Measurements from ENCODE around the gene ANO1. TPM values are rescaled to one million over a fixed set of nuclear protein-coding genes. Genes with fewer than 3 reads are reported as not detected.

The ANO1 gene
- total RNA-seq, 1 experiment from 2014 or later: 0.37 TPM

- no peak for DNase-seq (ENCODE audit: low spot score)
Observed at GRCh38 chr11:70095541-70096252, 17.6 kb downstream of the ANO1 start.

GRCh38 chr11:70097783-70098563 is 19.9 kb downstream of the ANO1 start:
- no peak for DNase-seq (ENCODE audit: low spot score)

- no peak for DNase-seq (ENCODE audit: low spot score)
Observed at GRCh38 chr11:70098936-70099335, 20.8 kb downstream of the ANO1 start.

- DNase-seq (ENCODE audit: low spot score): no peak
Observed at GRCh38 chr11:70099578-70100279, 21.6 kb downstream of the ANO1 start.

- DNase-seq (ENCODE audit: low spot score): no peak
Observed at GRCh38 chr11:70100280-70100603, 22.1 kb downstream of the ANO1 start.

- no peak for DNase-seq (ENCODE audit: low spot score)
Observed at GRCh38 chr11:70100791-70101190, 22.7 kb downstream of the ANO1 start.

GRCh38 chr11:70103256-70103975 is 25.3 kb downstream of the ANO1 start:
- no peak for DNase-seq (ENCODE audit: low spot score)

- DNase-seq (ENCODE audit: low spot score): peak; percentile 35
Observed at GRCh38 chr11:70104419-70104818, 26.3 kb downstream of the ANO1 start.

- no peak for DNase-seq (ENCODE audit: low spot score)
Observed at GRCh38 chr11:70104961-70105360, 26.8 kb downstream of the ANO1 start.

GRCh38 chr11:70105369-70105754 is 27.2 kb downstream of the ANO1 start:
- no peak for DNase-seq (ENCODE audit: low spot score)

- no peak for DNase-seq (ENCODE audit: low spot score)
Observed at GRCh38 chr11:70105755-70106571, 27.8 kb downstream of the ANO1 start.

- no peak for DNase-seq (ENCODE audit: low spot score)
Observed at GRCh38 chr11:70106757-70107156, 28.6 kb downstream of the ANO1 start.

- DNase-seq (ENCODE audit: low spot score): no peak
Observed at GRCh38 chr11:70107191-70107590, 29.1 kb downstream of the ANO1 start.

GRCh38 chr11:70107756-70108155 is 29.6 kb downstream of the ANO1 start:
- no peak for DNase-seq (ENCODE audit: low spot score)

- no peak for DNase-seq (ENCODE audit: low spot score)
Observed at GRCh38 chr11:70108250-70108649, 30.1 kb downstream of the ANO1 start.

GRCh38 chr11:70109006-70109405 is 30.9 kb downstream of the ANO1 start:
- DNase-seq (ENCODE audit: low spot score): no peak

GRCh38 chr11:70109903-70110302 is 31.8 kb downstream of the ANO1 start:
- no peak for DNase-seq (ENCODE audit: low spot score)

- DNase-seq (ENCODE audit: low spot score): no peak
Observed at GRCh38 chr11:70110538-70111055, 32.5 kb downstream of the ANO1 start.

- DNase-seq (ENCODE audit: low spot score): peak; percentile 93
Observed at GRCh38 chr11:70111269-70112016, 33.3 kb downstream of the ANO1 start.

- DNase-seq (ENCODE audit: low spot score): no peak
Observed at GRCh38 chr11:70112017-70112434, 33.9 kb downstream of the ANO1 start.

Data from H4 (cell line).